WTC11 (cell line): ENCODE measurements around the gene POLR2A.

Experiments used
- CREB1 ChIP-seq: sonication (generic); formaldehyde crosslinking; IDR thresholded peaks from 2 replicates; pipeline ENCODE4 v1.8.0; 2023; ENCODE audit warnings: mild to moderate bottlenecking, missing genetic modification reagents
- IRF2 ChIP-seq: sonication (generic); formaldehyde crosslinking; IDR thresholded peaks from 2 replicates; pipeline ENCODE4 v1.8.0; 2022; ENCODE audit warnings: low read depth, missing genetic modification reagents, borderline replicate concordance
- JUN ChIP-seq: sonication (generic); formaldehyde crosslinking; IDR thresholded peaks from 2 replicates; pipeline ENCODE4 v1.8.0; 2023; ENCODE audit warnings: mild to moderate bottlenecking, missing genetic modification reagents
- KAT7 ChIP-seq: sonication (generic); formaldehyde crosslinking; IDR thresholded peaks from 2 replicates; pipeline ENCODE4 v1.8.1; 2023; ENCODE audit warnings: missing genetic modification reagents, mild to moderate bottlenecking, borderline replicate concordance
- NFYB ChIP-seq: sonication (generic); formaldehyde crosslinking; conservative IDR thresholded peaks from 2 replicates; pipeline ENCODE4 v1.8.0; 2022; ENCODE audit warnings: low read depth, missing genetic modification reagents
- SP1 ChIP-seq: sonication (generic); formaldehyde crosslinking; conservative IDR thresholded peaks from 2 replicates; pipeline ENCODE4 v1.8.1; 2022; ENCODE audit warnings: missing genetic modification reagents
- TCF7 ChIP-seq: sonication (generic); formaldehyde crosslinking; IDR thresholded peaks from 2 replicates; pipeline ENCODE4 v1.8.0; 2022; ENCODE audit warnings: mild to moderate bottlenecking, low read depth, missing genetic modification reagents, moderate library complexity
- TF ChIP-seq, protein P1 (sequence below): sonication (generic); formaldehyde crosslinking; conservative IDR thresholded peaks from 2 replicates; pipeline ENCODE4 v1.8.1; 2023; ENCODE audit warnings: mild to moderate bottlenecking, low read depth, missing genetic modification reagents, moderate library complexity
- TF ChIP-seq, protein P2 (sequence below): fragments of 200-600 bp; IDR thresholded peaks from 2 replicates; pipeline ENCODE4 v1.8.0; 2022; ENCODE audit warnings: antibody characterized with exemption
- TF ChIP-seq, protein P3 (sequence below): sonication (generic); formaldehyde crosslinking; IDR thresholded peaks from 2 replicates; pipeline ENCODE4 v1.8.1; 2023; ENCODE audit warnings: mild to moderate bottlenecking, missing genetic modification reagents
- TF ChIP-seq, protein P4 (sequence below): sonication (generic); formaldehyde crosslinking; IDR thresholded peaks from 2 replicates; pipeline ENCODE4 v1.8.0; 2023; ENCODE audit warnings: mild to moderate bottlenecking, missing genetic modification reagents

DNA sequence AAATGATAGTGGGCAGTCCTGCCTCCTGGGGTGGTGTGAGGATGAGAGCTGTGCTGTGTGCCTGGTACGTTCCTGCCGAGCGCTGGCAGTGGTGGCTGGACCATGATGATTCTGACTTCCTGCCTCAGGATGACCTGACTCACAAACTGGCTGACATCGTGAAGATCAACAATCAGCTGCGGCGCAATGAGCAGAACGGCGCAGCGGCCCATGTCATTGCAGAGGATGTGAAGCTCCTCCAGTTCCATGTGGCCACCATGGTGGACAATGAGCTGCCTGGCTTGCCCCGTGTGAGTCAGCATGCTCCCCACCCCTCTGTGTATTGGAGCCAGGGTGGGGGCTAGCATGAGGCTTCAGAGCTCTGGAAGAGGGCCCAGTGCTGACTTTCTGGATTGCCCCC lies 13.1 kb downstream of the POLR2A start:
- TF ChIP-seq, protein P1, sequence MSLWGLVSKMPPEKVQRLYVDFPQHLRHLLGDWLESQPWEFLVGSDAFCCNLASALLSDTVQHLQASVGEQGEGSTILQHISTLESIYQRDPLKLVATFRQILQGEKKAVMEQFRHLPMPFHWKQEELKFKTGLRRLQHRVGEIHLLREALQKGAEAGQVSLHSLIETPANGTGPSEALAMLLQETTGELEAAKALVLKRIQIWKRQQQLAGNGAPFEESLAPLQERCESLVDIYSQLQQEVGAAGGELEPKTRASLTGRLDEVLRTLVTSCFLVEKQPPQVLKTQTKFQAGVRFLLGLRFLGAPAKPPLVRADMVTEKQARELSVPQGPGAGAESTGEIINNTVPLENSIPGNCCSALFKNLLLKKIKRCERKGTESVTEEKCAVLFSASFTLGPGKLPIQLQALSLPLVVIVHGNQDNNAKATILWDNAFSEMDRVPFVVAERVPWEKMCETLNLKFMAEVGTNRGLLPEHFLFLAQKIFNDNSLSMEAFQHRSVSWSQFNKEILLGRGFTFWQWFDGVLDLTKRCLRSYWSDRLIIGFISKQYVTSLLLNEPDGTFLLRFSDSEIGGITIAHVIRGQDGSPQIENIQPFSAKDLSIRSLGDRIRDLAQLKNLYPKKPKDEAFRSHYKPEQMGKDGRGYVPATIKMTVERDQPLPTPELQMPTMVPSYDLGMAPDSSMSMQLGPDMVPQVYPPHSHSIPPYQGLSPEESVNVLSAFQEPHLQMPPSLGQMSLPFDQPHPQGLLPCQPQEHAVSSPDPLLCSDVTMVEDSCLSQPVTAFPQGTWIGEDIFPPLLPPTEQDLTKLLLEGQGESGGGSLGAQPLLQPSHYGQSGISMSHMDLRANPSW = no peak
- TF ChIP-seq KAT7 (CRISPR knock-in tag) = no peak
- TF ChIP-seq SP1 (CRISPR knock-in tag) = no peak
- TF ChIP-seq CREB1 (CRISPR knock-in tag) = no peak
- TF ChIP-seq JUN (CRISPR knock-in tag) = no peak
- TF ChIP-seq, protein P2, sequence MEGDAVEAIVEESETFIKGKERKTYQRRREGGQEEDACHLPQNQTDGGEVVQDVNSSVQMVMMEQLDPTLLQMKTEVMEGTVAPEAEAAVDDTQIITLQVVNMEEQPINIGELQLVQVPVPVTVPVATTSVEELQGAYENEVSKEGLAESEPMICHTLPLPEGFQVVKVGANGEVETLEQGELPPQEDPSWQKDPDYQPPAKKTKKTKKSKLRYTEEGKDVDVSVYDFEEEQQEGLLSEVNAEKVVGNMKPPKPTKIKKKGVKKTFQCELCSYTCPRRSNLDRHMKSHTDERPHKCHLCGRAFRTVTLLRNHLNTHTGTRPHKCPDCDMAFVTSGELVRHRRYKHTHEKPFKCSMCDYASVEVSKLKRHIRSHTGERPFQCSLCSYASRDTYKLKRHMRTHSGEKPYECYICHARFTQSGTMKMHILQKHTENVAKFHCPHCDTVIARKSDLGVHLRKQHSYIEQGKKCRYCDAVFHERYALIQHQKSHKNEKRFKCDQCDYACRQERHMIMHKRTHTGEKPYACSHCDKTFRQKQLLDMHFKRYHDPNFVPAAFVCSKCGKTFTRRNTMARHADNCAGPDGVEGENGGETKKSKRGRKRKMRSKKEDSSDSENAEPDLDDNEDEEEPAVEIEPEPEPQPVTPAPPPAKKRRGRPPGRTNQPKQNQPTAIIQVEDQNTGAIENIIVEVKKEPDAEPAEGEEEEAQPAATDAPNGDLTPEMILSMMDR = no peak
- TF ChIP-seq, protein P3, sequence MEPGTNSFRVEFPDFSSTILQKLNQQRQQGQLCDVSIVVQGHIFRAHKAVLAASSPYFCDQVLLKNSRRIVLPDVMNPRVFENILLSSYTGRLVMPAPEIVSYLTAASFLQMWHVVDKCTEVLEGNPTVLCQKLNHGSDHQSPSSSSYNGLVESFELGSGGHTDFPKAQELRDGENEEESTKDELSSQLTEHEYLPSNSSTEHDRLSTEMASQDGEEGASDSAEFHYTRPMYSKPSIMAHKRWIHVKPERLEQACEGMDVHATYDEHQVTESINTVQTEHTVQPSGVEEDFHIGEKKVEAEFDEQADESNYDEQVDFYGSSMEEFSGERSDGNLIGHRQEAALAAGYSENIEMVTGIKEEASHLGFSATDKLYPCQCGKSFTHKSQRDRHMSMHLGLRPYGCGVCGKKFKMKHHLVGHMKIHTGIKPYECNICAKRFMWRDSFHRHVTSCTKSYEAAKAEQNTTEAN (CRISPR knock-in tag) = no peak
- TF ChIP-seq IRF2 (CRISPR knock-in tag) = no peak
- TF ChIP-seq TCF7 (CRISPR knock-in tag) = no peak
- TF ChIP-seq, protein P4, sequence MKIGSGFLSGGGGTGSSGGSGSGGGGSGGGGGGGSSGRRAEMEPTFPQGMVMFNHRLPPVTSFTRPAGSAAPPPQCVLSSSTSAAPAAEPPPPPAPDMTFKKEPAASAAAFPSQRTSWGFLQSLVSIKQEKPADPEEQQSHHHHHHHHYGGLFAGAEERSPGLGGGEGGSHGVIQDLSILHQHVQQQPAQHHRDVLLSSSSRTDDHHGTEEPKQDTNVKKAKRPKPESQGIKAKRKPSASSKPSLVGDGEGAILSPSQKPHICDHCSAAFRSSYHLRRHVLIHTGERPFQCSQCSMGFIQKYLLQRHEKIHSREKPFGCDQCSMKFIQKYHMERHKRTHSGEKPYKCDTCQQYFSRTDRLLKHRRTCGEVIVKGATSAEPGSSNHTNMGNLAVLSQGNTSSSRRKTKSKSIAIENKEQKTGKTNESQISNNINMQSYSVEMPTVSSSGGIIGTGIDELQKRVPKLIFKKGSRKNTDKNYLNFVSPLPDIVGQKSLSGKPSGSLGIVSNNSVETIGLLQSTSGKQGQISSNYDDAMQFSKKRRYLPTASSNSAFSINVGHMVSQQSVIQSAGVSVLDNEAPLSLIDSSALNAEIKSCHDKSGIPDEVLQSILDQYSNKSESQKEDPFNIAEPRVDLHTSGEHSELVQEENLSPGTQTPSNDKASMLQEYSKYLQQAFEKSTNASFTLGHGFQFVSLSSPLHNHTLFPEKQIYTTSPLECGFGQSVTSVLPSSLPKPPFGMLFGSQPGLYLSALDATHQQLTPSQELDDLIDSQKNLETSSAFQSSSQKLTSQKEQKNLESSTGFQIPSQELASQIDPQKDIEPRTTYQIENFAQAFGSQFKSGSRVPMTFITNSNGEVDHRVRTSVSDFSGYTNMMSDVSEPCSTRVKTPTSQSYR (CRISPR knock-in tag) = no peak
- TF ChIP-seq NFYB (CRISPR knock-in tag) = no peak
